ENCODE results near the gene RALB. TPM values are rescaled to one million over a fixed set of nuclear protein-coding genes. Genes with fewer than 3 reads are reported as not detected.

RALB gene
- total RNA-seq, 1 donor from 2014 or later, result 52.7 TPM

GRCh38 chr2:120332384-120332783, 79.7 kb downstream of the RALB start:
- Histone ChIP-seq H3K4me3 (ENCODE audit: low read depth, low read length) (no peak overlapping the region), H3K27me3 (ENCODE audit: control insufficient read depth, insufficient read depth, low read length) (no peaks in the 10 kb centered on the region), H3K36me3 (ENCODE audit: control insufficient read depth, insufficient read depth, low read length) (no peaks in the 10 kb centered on the region)
- DNase-seq (ENCODE audit: low read depth), result no peak
- FAIRE-seq, result no peak
- no peak for TF ChIP-seq CTCF (IDR thresholded peaks at IDR 0.05; ENCODE audit: insufficient read depth, low read length, severe bottlenecking)

DNA sequence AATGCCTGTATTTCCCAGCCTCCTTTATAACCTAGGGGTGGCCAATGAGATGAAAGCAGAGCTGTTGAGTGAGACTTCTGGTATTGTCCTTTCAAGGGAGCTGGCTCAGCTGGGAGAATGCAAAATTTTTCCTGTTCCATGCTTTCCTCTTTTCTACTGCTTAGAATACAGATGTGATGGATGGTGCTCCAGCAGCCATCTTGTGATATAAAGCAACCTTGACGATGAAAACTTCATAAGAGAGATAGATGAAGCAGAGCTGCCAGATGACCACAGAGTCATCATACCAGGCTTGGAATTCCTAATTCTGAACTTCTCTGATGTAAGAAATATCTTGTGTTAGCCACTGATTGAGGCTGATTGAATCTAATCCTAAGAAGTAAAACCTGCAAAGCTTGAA, 81.4 kb downstream of the RALB start:
- no peaks in the 10 kb centered on the region for H3K27me3 ChIP-seq (ENCODE audit: control insufficient read depth, insufficient read depth, low read length)
- FAIRE-seq (no peak), DNase-seq (ENCODE audit: low read depth) (no peak)
- no peak for TF ChIP-seq CTCF (IDR thresholded peaks at IDR 0.05; ENCODE audit: insufficient read depth, low read length, severe bottlenecking)
- no peak overlapping the region for H3K4me3 ChIP-seq (ENCODE audit: low read depth, low read length)
- no peaks in the 10 kb centered on the region for H3K36me3 ChIP-seq (ENCODE audit: control insufficient read depth, insufficient read depth, low read length)

GRCh38 chr2:120336749-120337148, 84.1 kb downstream of the RALB start:
- no peak for FAIRE-seq
- peaks cover 4% of the 10 kb centered on the region for H3K27me3 ChIP-seq (ENCODE audit: control insufficient read depth, insufficient read depth, low read length)
- TF ChIP-seq CTCF (IDR thresholded peaks at IDR 0.05; ENCODE audit: insufficient read depth, low read length, severe bottlenecking), result no peak
- DNase-seq (ENCODE audit: low read depth), result no peak
- H3K4me3 ChIP-seq (ENCODE audit: low read depth, low read length), result no peak overlapping the region
- no peaks in the 10 kb centered on the region for H3K36me3 ChIP-seq (ENCODE audit: control insufficient read depth, insufficient read depth, low read length)

DNA sequence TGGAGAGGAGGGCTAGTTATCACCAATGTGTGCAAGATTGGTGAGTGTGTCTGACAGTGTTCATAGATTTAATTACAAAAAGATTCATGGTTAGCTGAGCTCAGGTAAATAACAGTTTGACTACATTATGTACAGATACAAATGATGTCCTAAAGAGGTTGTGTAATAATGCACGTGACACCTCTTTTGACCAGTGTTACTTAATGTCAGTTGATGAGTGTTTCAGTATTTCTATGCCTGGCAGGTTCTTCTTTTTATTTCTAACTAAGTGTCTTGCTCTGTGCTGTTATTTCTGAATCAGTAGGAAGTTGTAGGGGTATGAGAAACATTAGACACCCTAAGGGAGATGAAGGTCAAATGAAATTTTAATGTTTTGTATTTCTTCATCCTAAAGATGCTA, 85.4 kb downstream of the RALB start:
- TF ChIP-seq CTCF (IDR thresholded peaks at IDR 0.05; ENCODE audit: insufficient read depth, low read length, severe bottlenecking), result no peak
- Histone ChIP-seq H3K4me3 (ENCODE audit: low read depth, low read length) (no peak overlapping the region), H3K36me3 (ENCODE audit: control insufficient read depth, insufficient read depth, low read length) (no peaks in the 10 kb centered on the region), H3K27me3 (ENCODE audit: control insufficient read depth, insufficient read depth, low read length) (peaks cover 12% of the 10 kb centered on the region)
- FAIRE-seq, result no peak
- no peak for DNase-seq (ENCODE audit: low read depth)

DNA sequence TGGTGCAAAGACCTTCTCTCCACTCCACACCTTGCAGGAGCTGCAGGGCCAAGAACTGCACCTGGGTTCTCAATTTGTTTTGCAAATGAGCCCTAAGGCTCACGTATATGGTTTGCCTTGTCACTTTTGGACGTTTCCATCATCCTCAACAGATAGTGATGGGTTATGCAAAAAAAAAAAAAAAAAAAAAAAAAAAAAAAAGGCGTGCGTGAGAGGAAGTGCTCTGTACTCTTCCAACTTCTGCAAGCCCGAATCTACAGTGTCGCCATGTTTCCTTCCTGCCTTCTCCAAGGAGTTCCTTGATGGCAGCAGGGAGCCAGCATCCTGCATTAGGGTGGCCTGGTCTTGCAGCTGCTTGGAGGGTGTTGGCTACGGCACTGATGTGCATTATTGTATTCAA, 89.3 kb downstream of the RALB start:
- DNase-seq (ENCODE audit: low read depth) (no peak), FAIRE-seq (peak; percentile 68)
- H3K36me3 ChIP-seq (ENCODE audit: control insufficient read depth, insufficient read depth, low read length), result no peaks in the 10 kb centered on the region
- no peak overlapping the region for H3K4me3 ChIP-seq (ENCODE audit: low read depth, low read length)
- peaks cover 24% of the 10 kb centered on the region for H3K27me3 ChIP-seq (ENCODE audit: control insufficient read depth, insufficient read depth, low read length)
- TF ChIP-seq CTCF (IDR thresholded peaks at IDR 0.05; ENCODE audit: insufficient read depth, low read length, severe bottlenecking), result no peak

GRCh38 chr2:120342446-120342845, 89.8 kb downstream of the RALB start:
- Histone ChIP-seq H3K4me3 (ENCODE audit: low read depth, low read length) (no peak overlapping the region), H3K27me3 (ENCODE audit: control insufficient read depth, insufficient read depth, low read length) (peaks cover 25% of the 10 kb centered on the region), H3K36me3 (ENCODE audit: control insufficient read depth, insufficient read depth, low read length) (no peaks in the 10 kb centered on the region)
- no peak for TF ChIP-seq CTCF (IDR thresholded peaks at IDR 0.05; ENCODE audit: insufficient read depth, low read length, severe bottlenecking)
- DNase-seq (ENCODE audit: low read depth) (no peak), FAIRE-seq (no peak)
